SU-DHL-6 (cell line): Measurements from ENCODE around the gene CHSY3.

ENCODE experiments used
- H2AFZ ChIP-seq: fragments of 200-600 bp; sonication (generic); 2 replicates; pipeline ENCODE4 v1.6.1; 2014; ENCODE audit warnings: low read depth, mild to moderate bottlenecking, moderate library complexity, mixed read lengths, antibody characterized with exemption, low read length; ENCODE audit not compliant: severe bottlenecking
- H3F3A ChIP-seq: fragments of 200-600 bp; shearing (Covaris generic); 2 replicates; pipeline ENCODE4 v1.6.0; 2016; ENCODE audit warnings: antibody characterized with exemption, mild to moderate bottlenecking; ENCODE audit not compliant: insufficient read depth
- H3K27ac ChIP-seq: fragments of 200-600 bp; sonication (generic); 2 replicates; pipeline ENCODE4 v1.5.1; 2016; ENCODE audit warnings: low read depth, mild to moderate bottlenecking, low read length, moderate library complexity, mixed read lengths
- H3K27me3 ChIP-seq: fragments of 200-600 bp; sonication (generic), shearing (Covaris generic); 2 replicates; pipeline ENCODE4 v1.6.0; 2014; ENCODE audit warnings: mild to moderate bottlenecking, low read length
- H3K36me3 ChIP-seq: fragments of 200-600 bp; sonication (generic); 2 replicates; pipeline ENCODE4 v1.6.1; 2014; ENCODE audit warnings: mild to moderate bottlenecking, low read length, mixed read lengths
- H3K4me2 ChIP-seq: fragments of 300-600, 200-600 bp; shearing (Covaris generic), sonication (generic); 2 replicates; pipeline ENCODE4 v1.6.0; 2014; ENCODE audit warnings: low read length, low read depth, mild to moderate bottlenecking; ENCODE audit not compliant: poor library complexity, severe bottlenecking
- H3K4me3 ChIP-seq: fragments of 200-600 bp; sonication (generic); 2 replicates; pipeline ENCODE4 v1.5.1; 2014; ENCODE audit warnings: antibody characterized with exemption, low read length, mild to moderate bottlenecking, mixed read lengths; ENCODE audit not compliant: insufficient read depth, poor library complexity, severe bottlenecking
- H3K79me2 ChIP-seq: fragments of 200-600 bp; sonication (generic); 2 replicates; pipeline ENCODE4 v1.6.1; 2014; ENCODE audit warnings: mild to moderate bottlenecking, low read length, moderate library complexity; ENCODE audit not compliant: insufficient read depth
- H3K9ac ChIP-seq: fragments of 200-600 bp; sonication (generic); 2 replicates; pipeline ENCODE4 v1.7.0; 2014; ENCODE audit warnings: mild to moderate bottlenecking, low read length
- H3K9me2 ChIP-seq: fragments of 200-600 bp; sonication (generic); replicated peaks from 2 replicates; pipeline ENCODE4 v1.6.1; 2014; ENCODE audit warnings: low read length; ENCODE audit not compliant: insufficient read depth
- H3K9me3 ChIP-seq: fragments of 200-600 bp; sonication (generic); 2 replicates; pipeline ENCODE4 v1.6.1; 2014; ENCODE audit warnings: low read length, mixed read lengths; ENCODE audit not compliant: insufficient read depth
- H4K20me1 ChIP-seq: fragments of 200-600 bp; sonication (generic); 2 replicates; pipeline ENCODE4 v1.6.1; 2014; ENCODE audit warnings: low read depth, mild to moderate bottlenecking, antibody characterized with exemption, low read length, moderate library complexity, mixed read lengths
- CTCF ChIP-seq: fragments of 200-600 bp; sonication (generic); IDR thresholded peaks from one replicate; pipeline ENCODE4 v1.5.1; 2017; ENCODE audit warnings: antibody characterized with exemption, mild to moderate bottlenecking, low read length, moderate library complexity; ENCODE audit not compliant: insufficient read depth, poor library complexity, severe bottlenecking
- EZH2phosphoT487 ChIP-seq: fragments of 200-600 bp; sonication (generic), shearing (Covaris generic); conservative IDR thresholded peaks from 2 replicates; pipeline ENCODE4 v1.6.1; 2018; ENCODE audit warnings: mild to moderate bottlenecking, antibody characterized with exemption, low read length, moderate library complexity, mixed read lengths

Gene CHSY3

GRCh38 chr5:130141659-130142320 lies 237.5 kb downstream of the CHSY3 start:
- Histone ChIP-seq H3K9ac (no peak overlapping the region), H3K9me2 (no peaks in the 10 kb centered on the region), H3K9me3 (no peaks in the 10 kb centered on the region), H3K27me3 (no peaks in the 10 kb centered on the region), H2AFZ (no peak overlapping the region), H3K36me3 (no peaks in the 10 kb centered on the region), H3K27ac (no peak overlapping the region), H3K4me3 (no peak overlapping the region), H3K4me2 (no peak overlapping the region), H3K79me2 (no peaks in the 10 kb centered on the region), H4K20me1 (no peaks in the 10 kb centered on the region), H3F3A (no peaks in the 10 kb centered on the region)
- peak; percentile 14 for TF ChIP-seq CTCF
- no peak for TF ChIP-seq EZH2phosphoT487

GRCh38 chr5:130151239-130151638 lies 247.0 kb downstream of the CHSY3 start:
- no peak overlapping the region for H3K4me3 ChIP-seq
- H3K27me3 ChIP-seq: no peaks in the 10 kb centered on the region
- no peaks in the 10 kb centered on the region for H3K9me2 ChIP-seq
- H3K4me2 ChIP-seq: no peak overlapping the region
- TF ChIP-seq CTCF: no peak
- no peak for TF ChIP-seq EZH2phosphoT487
- no peaks in the 10 kb centered on the region for H3K36me3 ChIP-seq
- H4K20me1 ChIP-seq: no peaks in the 10 kb centered on the region
- H3K27ac ChIP-seq: no peak overlapping the region
- no peak overlapping the region for H3K9ac ChIP-seq
- no peak overlapping the region for H2AFZ ChIP-seq
- no peaks in the 10 kb centered on the region for H3F3A ChIP-seq
- H3K9me3 ChIP-seq: no peaks in the 10 kb centered on the region
- H3K79me2 ChIP-seq: no peaks in the 10 kb centered on the region

GRCh38 chr5:130155345-130156011 lies 251.2 kb downstream of the CHSY3 start:
- no peaks in the 10 kb centered on the region for H3K9me2 ChIP-seq

GRCh38 chr5:130158036-130158435 lies 253.8 kb downstream of the CHSY3 start:
- H2AFZ ChIP-seq: no peak overlapping the region

More at GRCh38 chr5:130155345-130156011, 251.2 kb downstream of the CHSY3 start:
- Histone ChIP-seq H3K27ac (no peak overlapping the region), H3K4me2 (no peak overlapping the region), H3K9me3 (no peaks in the 10 kb centered on the region), H2AFZ (no peak overlapping the region), H3K4me3 (no peak overlapping the region), H3F3A (no peaks in the 10 kb centered on the region), H4K20me1 (no peaks in the 10 kb centered on the region), H3K9ac (no peak overlapping the region), H3K36me3 (no peaks in the 10 kb centered on the region), H3K79me2 (no peaks in the 10 kb centered on the region), H3K27me3 (no peaks in the 10 kb centered on the region)
- TF ChIP-seq EZH2phosphoT487: no peak

More at GRCh38 chr5:130158036-130158435, 253.8 kb downstream of the CHSY3 start:
- H3K9ac ChIP-seq: no peak overlapping the region
- no peaks in the 10 kb centered on the region for H3K79me2 ChIP-seq
- H3K27ac ChIP-seq: no peak overlapping the region
- H3K4me3 ChIP-seq: no peak overlapping the region
- H3K9me2 ChIP-seq: no peaks in the 10 kb centered on the region
- H3F3A ChIP-seq: no peaks in the 10 kb centered on the region
- no peaks in the 10 kb centered on the region for H3K9me3 ChIP-seq
- H4K20me1 ChIP-seq: no peaks in the 10 kb centered on the region
- no peak overlapping the region for H3K4me2 ChIP-seq
- TF ChIP-seq CTCF (no peak), EZH2phosphoT487 (no peak)
- no peaks in the 10 kb centered on the region for H3K36me3 ChIP-seq
- no peaks in the 10 kb centered on the region for H3K27me3 ChIP-seq
